HepG2 (cell line): ENCODE results near the gene USP20. TPM values are rescaled to one million over a fixed set of nuclear protein-coding genes. Genes with fewer than 3 reads are reported as not detected.

Experiments used
- CBX1 ChIP-seq: IDR thresholded peaks from one replicate; pipeline ENCODE4 v1.6.1; 2016; ENCODE audit warnings: antibody characterized with exemption, low read depth
- KDM2A ChIP-seq: sonication (generic); formaldehyde crosslinking; IDR thresholded peaks from 2 replicates; pipeline ENCODE4 v1.4.0; 2020; ENCODE audit warnings: low read depth, missing genetic modification reagents, borderline replicate concordance
- MED1 ChIP-seq: sonication (generic); formaldehyde crosslinking; IDR thresholded peaks from 2 replicates; pipeline ENCODE4 v1.4.0; 2020; ENCODE audit warnings: missing genetic modification reagents
- MED8 ChIP-seq: sonication (generic); formaldehyde crosslinking; IDR thresholded peaks from 2 replicates; pipeline ENCODE4 v1.8.1; 2023; ENCODE audit warnings: mild to moderate bottlenecking, missing genetic modification reagents; ENCODE audit not compliant: insufficient replicate concordance
- MIER2 ChIP-seq: IDR thresholded peaks from 2 replicates; pipeline ENCODE4 v1.6.1; 2016; ENCODE audit warnings: missing biosample characterization, missing genetic modification reagents
- NR2F6 ChIP-seq, 2 experiments: IDR thresholded peaks; 2 replicates each; pipeline ENCODE4 v1.6.1; 2016; ENCODE audit warnings: antibody characterized with exemption in 1 of 2, mild to moderate bottlenecking in 1 of 2
- RARA ChIP-seq: IDR thresholded peaks from 2 replicates; pipeline ENCODE4 v1.6.1; 2016; ENCODE audit warnings: missing genetic modification reagents, missing compliant biosample characterization
- RBM39 ChIP-seq: fragments of 200-400 bp; formaldehyde crosslinking; IDR thresholded peaks from one replicate; pipeline ENCODE4 v1.6.1; 2018; ENCODE audit warnings: antibody characterized with exemption, mild to moderate bottlenecking, low read depth, low read length; ENCODE audit not compliant: poor library complexity, severe bottlenecking
- TMF1 ChIP-seq: sonication (generic); formaldehyde crosslinking; IDR thresholded peaks from 2 replicates; pipeline ENCODE4 v1.8.1; 2022; ENCODE audit warnings: low read depth, missing genetic modification reagents
- ZBTB14 ChIP-seq: sonication (generic); formaldehyde crosslinking; IDR thresholded peaks from 2 replicates; pipeline ENCODE4 v1.4.0; 2020; ENCODE audit warnings: missing genetic modification reagents
- ZNF816 ChIP-seq: sonication (generic); formaldehyde crosslinking; IDR thresholded peaks from 2 replicates; pipeline ENCODE4 v1.8.0; 2022; ENCODE audit warnings: missing genetic modification reagents, mild to moderate bottlenecking, borderline replicate concordance
- polyA plus RNA-seq, 8 experiments: library from polyadenylated mRNA; depleted of rRNA in 3 of 8; stranded (reverse) in 7 of 8; unstranded in 1 of 8; fragments of >200 nt; fragmentation: Illumina TruSeq in 4 of 8; extraction: Trizol in 4 of 8; gene quantifications; 2 replicates each; pipeline versions ENCODE4 v1.2.1 to v1.2.3, GENCODE V29; 2011 to 2016; ENCODE audit warnings: low read depth in 4 of 8, missing spikeins in 1 of 8, mixed read lengths in 1 of 8; ENCODE audit not compliant: insufficient read depth in 1 of 8
- total RNA-seq, 5 experiments: library from RNA; depleted of rRNA; stranded (reverse); fragments of >200 nt; fragmentation: Illumina TruSeq; extraction: Trizol; gene quantifications; 2 replicates each; pipeline ENCODE4 v1.2.3, GENCODE V29; 2016; ENCODE audit warnings: low read depth in 1 of 5
- TF ChIP-seq, protein P1 (sequence below): sonication (generic); formaldehyde crosslinking; IDR thresholded peaks from 2 replicates; pipeline ENCODE4 v1.4.0; 2020; ENCODE audit warnings: mild to moderate bottlenecking, missing genetic modification reagents, borderline replicate concordance
- TF ChIP-seq, protein P2 (sequence below): sonication (generic); formaldehyde crosslinking; IDR thresholded peaks from 2 replicates; pipeline ENCODE4 v1.8.0; 2022; ENCODE audit warnings: missing genetic modification reagents, mild to moderate bottlenecking, borderline replicate concordance
- TF ChIP-seq, protein P3 (sequence below): sonication (generic); formaldehyde crosslinking; IDR thresholded peaks from 2 replicates; pipeline ENCODE4 v1.9.0; 2022; ENCODE audit warnings: missing genetic modification reagents, mild to moderate bottlenecking, borderline replicate concordance

USP20 gene
- total and polyA plus RNA-seq, 2 of the 13 experiments (the other 11 are each of a cell fraction or from before 2014, with no cell fraction given) = 4.4 to 5.9 TPM

- TF ChIP-seq, protein P1, sequence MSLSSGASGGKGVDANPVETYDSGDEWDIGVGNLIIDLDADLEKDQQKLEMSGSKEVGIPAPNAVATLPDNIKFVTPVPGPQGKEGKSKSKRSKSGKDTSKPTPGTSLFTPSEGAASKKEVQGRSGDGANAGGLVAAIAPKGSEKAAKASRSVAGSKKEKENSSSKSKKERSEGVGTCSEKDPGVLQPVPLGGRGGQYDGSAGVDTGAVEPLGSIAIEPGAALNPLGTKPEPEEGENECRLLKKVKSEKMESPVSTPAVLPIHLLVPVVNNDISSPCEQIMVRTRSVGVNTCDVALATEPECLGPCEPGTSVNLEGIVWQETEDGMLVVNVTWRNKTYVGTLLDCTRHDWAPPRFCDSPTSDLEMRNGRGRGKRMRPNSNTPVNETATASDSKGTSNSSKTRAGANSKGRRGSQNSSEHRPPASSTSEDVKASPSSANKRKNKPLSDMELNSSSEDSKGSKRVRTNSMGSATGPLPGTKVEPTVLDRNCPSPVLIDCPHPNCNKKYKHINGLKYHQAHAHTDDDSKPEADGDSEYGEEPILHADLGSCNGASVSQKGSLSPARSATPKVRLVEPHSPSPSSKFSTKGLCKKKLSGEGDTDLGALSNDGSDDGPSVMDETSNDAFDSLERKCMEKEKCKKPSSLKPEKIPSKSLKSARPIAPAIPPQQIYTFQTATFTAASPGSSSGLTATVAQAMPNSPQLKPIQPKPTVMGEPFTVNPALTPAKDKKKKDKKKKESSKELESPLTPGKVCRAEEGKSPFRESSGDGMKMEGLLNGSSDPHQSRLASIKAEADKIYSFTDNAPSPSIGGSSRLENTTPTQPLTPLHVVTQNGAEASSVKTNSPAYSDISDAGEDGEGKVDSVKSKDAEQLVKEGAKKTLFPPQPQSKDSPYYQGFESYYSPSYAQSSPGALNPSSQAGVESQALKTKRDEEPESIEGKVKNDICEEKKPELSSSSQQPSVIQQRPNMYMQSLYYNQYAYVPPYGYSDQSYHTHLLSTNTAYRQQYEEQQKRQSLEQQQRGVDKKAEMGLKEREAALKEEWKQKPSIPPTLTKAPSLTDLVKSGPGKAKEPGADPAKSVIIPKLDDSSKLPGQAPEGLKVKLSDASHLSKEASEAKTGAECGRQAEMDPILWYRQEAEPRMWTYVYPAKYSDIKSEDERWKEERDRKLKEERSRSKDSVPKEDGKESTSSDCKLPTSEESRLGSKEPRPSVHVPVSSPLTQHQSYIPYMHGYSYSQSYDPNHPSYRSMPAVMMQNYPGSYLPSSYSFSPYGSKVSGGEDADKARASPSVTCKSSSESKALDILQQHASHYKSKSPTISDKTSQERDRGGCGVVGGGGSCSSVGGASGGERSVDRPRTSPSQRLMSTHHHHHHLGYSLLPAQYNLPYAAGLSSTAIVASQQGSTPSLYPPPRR (CRISPR knock-in tag) = no peak
- TF ChIP-seq RARA (CRISPR knock-in tag) (0 out of 2 replicates have a peak, but pooled peaks have one; percentile 22), MED1 (peak; percentile 54), RBM39 (no peak), NR2F6 (IDR thresholded peaks at IDR 0.05) (no peak), NR2F6 (CRISPR knock-in tag; IDR thresholded peaks at IDR 0.05) (no peak), CBX1 (peak; percentile 71), MED8 (CRISPR knock-in tag) (no peak), KDM2A (CRISPR knock-in tag) (peak; percentile 72; the same call in 1 of the 2 replicates), MIER2 (CRISPR knock-in tag) (no peak), ZNF816 (0 out of 2 replicates have a peak, but pooled peaks have one; percentile 37), TMF1 (CRISPR knock-in tag) (peak; percentile 60; the same call in 1 of the 2 replicates), ZBTB14 (peak; percentile 52; the same call in 1 of the 2 replicates)
- TF ChIP-seq, protein P2, sequence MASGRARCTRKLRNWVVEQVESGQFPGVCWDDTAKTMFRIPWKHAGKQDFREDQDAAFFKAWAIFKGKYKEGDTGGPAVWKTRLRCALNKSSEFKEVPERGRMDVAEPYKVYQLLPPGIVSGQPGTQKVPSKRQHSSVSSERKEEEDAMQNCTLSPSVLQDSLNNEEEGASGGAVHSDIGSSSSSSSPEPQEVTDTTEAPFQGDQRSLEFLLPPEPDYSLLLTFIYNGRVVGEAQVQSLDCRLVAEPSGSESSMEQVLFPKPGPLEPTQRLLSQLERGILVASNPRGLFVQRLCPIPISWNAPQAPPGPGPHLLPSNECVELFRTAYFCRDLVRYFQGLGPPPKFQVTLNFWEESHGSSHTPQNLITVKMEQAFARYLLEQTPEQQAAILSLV = peak; percentile 73; the same call in 1 of the 2 replicates
- TF ChIP-seq, protein P3, sequence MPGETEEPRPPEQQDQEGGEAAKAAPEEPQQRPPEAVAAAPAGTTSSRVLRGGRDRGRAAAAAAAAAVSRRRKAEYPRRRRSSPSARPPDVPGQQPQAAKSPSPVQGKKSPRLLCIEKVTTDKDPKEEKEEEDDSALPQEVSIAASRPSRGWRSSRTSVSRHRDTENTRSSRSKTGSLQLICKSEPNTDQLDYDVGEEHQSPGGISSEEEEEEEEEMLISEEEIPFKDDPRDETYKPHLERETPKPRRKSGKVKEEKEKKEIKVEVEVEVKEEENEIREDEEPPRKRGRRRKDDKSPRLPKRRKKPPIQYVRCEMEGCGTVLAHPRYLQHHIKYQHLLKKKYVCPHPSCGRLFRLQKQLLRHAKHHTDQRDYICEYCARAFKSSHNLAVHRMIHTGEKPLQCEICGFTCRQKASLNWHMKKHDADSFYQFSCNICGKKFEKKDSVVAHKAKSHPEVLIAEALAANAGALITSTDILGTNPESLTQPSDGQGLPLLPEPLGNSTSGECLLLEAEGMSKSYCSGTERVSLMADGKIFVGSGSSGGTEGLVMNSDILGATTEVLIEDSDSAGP = peak; percentile 78
Measured at GRCh38 chr9:129802833-129803675, 32.2 kb upstream of the USP20 start, which contains the start of gene TOR1B (continued).
